Natural killer cell (primary cell): Measurements from ENCODE around the gene NUDT16L1. TPM values are rescaled to one million over a fixed set of nuclear protein-coding genes. Genes with fewer than 3 reads are reported as not detected.

Experiments
- ATAC-seq, 3 donors: fragments of 150-1000 bp in 2 of 3; fragments of 200-7000 bp in 1 of 3; cut with Tn5 transposase; 1 replicate in 1 of 3; 2 replicates in 2 of 3; pipeline ENCODE4 v1.10.0; 2021; ENCODE audit warnings: mild to moderate bottlenecking in 2 of 3, moderate library complexity in 2 of 3
- DNase-seq, 2 donors: peaks; one replicate each; pipeline versions ENCODE4 v3.0.0 to v3.0.0-alpha.2; 2013 to 2021; ENCODE audit warnings: mixed read lengths in 1 of 2
- H3K27ac ChIP-seq: one replicate; pipeline ENCODE4 v1.5.1; 2013; ENCODE audit warnings: mild to moderate bottlenecking, low read length
- H3K27me3 ChIP-seq: one replicate; pipeline ENCODE4 v1.6.1; 2013; ENCODE audit warnings: low read length; ENCODE audit not compliant: control insufficient read depth, insufficient read depth
- H3K36me3 ChIP-seq: one replicate; pipeline ENCODE4 v1.6.1; 2013; ENCODE audit warnings: low read length; ENCODE audit not compliant: control insufficient read depth, insufficient read depth
- H3K4me1 ChIP-seq: one replicate; pipeline ENCODE4 v1.6.1; 2013; ENCODE audit warnings: low read length; ENCODE audit not compliant: control insufficient read depth, insufficient read depth
- H3K4me3 ChIP-seq: one replicate; pipeline ENCODE4 v1.5.1; 2013; ENCODE audit warnings: low read length
- H3K9me3 ChIP-seq: one replicate; pipeline ENCODE4 v1.6.1; 2013; ENCODE audit warnings: low read length; ENCODE audit not compliant: control insufficient read depth, insufficient read depth
- H3K27ac Mint-ChIP-seq, 2 donors: one replicate each; pipeline ENCODE4 v1.8.0; 2022; ENCODE audit warnings: mild to moderate bottlenecking in 2 of 2, mixed read lengths in 2 of 2, moderate library complexity in 1 of 2
- H3K27me3 Mint-ChIP-seq, 2 donors: one replicate each; pipeline ENCODE4 v1.8.0; 2022; ENCODE audit warnings: low read depth in 2 of 2, mixed read lengths in 2 of 2
- H3K36me3 Mint-ChIP-seq: one replicate; pipeline ENCODE4 v1.8.0; 2022; ENCODE audit warnings: mixed read lengths
- H3K4me1 Mint-ChIP-seq, 2 donors: one replicate each; pipeline ENCODE4 v1.8.0; 2022; ENCODE audit warnings: mixed read lengths in 2 of 2
- H3K4me3 Mint-ChIP-seq: one replicate; pipeline ENCODE4 v1.8.0; 2022; ENCODE audit warnings: mild to moderate bottlenecking, moderate library complexity, mixed read lengths
- H3K9me3 Mint-ChIP-seq, 2 donors: one replicate each; pipeline ENCODE4 v1.8.0; 2022; ENCODE audit warnings: mixed read lengths in 2 of 2
- WGBS: methylation state at CpG from one replicate; pipeline ENCODE4 v1.1.7; 2013; ENCODE audit warnings: missing lambda C conversion rate; ENCODE audit not compliant: insufficient coverage; 5-methylcytosine and 5-hydroxymethylcytosine counted together
- intact Hi-C: fragments of 100-400 bp; cut with micrococcal nuclease; formaldehyde crosslinking; loops from one replicate; pipeline ENCODE4 v1.14.2; 2022
- total RNA-seq, 4 donors: library from RNA; stranded (reverse); fragments of 120-200 nt in 1 of 4; gene quantifications; one replicate each; pipeline versions ENCODE4 v1.2.3 to v1.2.4, GENCODE V29; 2013 to 2022
- TF ChIP-seq, protein P1 (sequence below): fragments of 200-600 bp; IDR thresholded peaks from one replicate; pipeline ENCODE4 v1.8.0; 2022; ENCODE audit warnings: antibody characterized with exemption

Gene NUDT16L1
- total RNA-seq, 3 donors from 2014 or later (not counting 1 experiment from before 2014, with no cell fraction given) = 30.8 to 39.1 (median 35.0) TPM

DNA sequence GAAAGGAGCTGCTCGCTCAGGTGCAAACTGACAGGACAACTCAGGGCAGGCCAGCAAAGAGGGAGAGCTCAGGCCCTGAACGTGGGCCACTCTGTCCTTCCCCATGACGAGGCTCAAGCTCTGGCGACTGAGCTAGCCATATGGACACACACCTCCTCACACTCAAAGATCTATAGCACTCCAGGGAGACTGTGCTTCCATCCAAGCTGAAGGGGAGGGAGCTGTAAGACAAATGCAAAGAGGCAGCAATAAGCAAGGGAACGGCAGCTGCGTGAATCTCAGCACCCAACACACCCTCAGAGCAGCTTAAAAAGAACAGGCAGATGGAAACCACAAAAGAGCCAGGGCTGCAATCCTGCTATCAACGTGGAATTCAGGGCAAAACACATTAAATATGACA is 13.5 kb downstream of the NUDT16L1 start:
- ATAC-seq = no peak
- Histone ChIP-seq H3K27ac (no peak overlapping the region), H3K4me1 (peaks cover 4% of the 10 kb centered on the region), H3K27me3 (no peaks in the 10 kb centered on the region), H3K4me3 (no peak overlapping the region), H3K9me3 (no peaks in the 10 kb centered on the region), H3K36me3 (peaks cover 13% of the 10 kb centered on the region)
- intact Hi-C loops = no loop called here
- no peaks in the 10 kb centered on the region for H3K27me3 Mint-ChIP-seq
- no peak overlapping the region for H3K27ac Mint-ChIP-seq
- H3K9me3 Mint-ChIP-seq = no peaks in the 10 kb centered on the region
- TF ChIP-seq, protein P1, sequence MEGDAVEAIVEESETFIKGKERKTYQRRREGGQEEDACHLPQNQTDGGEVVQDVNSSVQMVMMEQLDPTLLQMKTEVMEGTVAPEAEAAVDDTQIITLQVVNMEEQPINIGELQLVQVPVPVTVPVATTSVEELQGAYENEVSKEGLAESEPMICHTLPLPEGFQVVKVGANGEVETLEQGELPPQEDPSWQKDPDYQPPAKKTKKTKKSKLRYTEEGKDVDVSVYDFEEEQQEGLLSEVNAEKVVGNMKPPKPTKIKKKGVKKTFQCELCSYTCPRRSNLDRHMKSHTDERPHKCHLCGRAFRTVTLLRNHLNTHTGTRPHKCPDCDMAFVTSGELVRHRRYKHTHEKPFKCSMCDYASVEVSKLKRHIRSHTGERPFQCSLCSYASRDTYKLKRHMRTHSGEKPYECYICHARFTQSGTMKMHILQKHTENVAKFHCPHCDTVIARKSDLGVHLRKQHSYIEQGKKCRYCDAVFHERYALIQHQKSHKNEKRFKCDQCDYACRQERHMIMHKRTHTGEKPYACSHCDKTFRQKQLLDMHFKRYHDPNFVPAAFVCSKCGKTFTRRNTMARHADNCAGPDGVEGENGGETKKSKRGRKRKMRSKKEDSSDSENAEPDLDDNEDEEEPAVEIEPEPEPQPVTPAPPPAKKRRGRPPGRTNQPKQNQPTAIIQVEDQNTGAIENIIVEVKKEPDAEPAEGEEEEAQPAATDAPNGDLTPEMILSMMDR = no peak
- no peak overlapping the region for H3K4me3 Mint-ChIP-seq
- peaks cover 0 to 4% of the 10 kb centered on the region in 2 donors for H3K4me1 Mint-ChIP-seq
- H3K36me3 Mint-ChIP-seq = peaks cover 7% of the 10 kb centered on the region
- no peak for DNase-seq
- 90% methylated on average over 7 of the region's 7 CpGs for WGBS

DNA sequence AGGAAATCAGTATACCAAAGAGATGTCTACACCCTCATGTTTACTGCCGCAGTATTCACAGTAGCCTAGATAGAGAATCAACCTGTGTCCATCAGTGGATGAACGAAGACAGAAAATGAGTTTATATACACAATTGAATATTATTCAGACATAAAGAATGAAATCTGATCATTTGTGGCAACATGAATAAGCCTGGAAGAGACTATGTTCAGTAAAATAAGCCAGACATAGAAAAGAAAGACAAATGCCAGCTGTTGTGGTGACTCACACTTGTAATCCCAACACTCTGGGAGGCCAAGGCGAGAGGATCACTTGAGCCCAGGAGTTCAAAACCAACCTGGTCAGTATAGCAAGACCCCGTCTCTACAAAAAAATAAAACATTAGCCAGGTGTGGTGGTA is 16.1 kb downstream of the NUDT16L1 start:
- Histone ChIP-seq H3K36me3 (peaks cover 22% of the 10 kb centered on the region), H3K27me3 (no peaks in the 10 kb centered on the region), H3K27ac (no peak overlapping the region), H3K4me3 (no peak overlapping the region), H3K4me1 (no peaks in the 10 kb centered on the region), H3K9me3 (no peaks in the 10 kb centered on the region)
- Mint-ChIP-seq H3K9me3 (no peaks in the 10 kb centered on the region), H3K27ac (no peak overlapping the region), H3K4me1 (no peaks in the 10 kb centered on the region), H3K27me3 (no peaks in the 10 kb centered on the region), H3K36me3 (peaks cover 7% of the 10 kb centered on the region), H3K4me3 (no peak overlapping the region)
- DNase-seq (no peak), ATAC-seq (no peak)
- WGBS = 95% methylated on average over 3 of the region's 4 CpGs
- TF ChIP-seq, protein P1 = no peak
- intact Hi-C loops = no loop called here

DNA sequence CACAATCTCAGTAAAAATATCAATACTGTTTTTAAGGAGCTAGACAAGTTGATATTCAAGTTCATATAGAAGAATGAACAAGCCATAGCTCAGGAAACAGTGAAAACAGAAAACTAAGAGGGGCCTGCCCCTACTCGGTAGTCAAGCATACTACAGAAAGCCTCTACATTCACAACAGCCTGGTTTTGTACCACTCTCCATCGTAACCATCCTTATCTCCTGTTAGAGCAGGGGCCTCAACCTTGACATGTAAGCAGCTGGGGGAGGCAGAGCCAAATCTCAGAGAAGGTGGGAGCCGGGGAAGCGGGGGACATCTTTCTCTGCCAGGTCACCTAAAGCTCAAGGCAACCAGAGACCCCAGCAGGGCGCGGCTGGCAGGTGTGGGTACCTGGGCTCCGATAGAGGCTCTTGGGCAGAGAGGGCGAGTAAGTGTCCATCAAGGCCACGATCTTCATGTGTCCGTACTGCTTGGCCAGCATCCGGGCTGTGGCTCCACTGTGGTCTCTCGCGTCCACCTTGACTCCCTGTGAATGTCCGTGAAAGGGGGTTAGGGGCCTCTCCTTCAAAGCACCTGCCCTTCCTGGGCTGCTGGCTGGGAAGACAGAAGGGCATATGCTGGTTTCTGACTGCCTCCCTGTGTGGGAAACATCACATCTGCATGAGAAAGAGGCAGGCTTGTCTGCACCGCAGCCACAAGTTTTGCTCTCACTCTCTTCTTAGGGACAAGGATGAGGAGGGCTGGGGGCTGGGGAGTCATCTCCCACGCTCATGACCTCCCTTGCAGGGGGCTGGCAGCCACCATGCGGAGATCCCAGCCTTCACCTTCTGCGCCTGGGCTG is 20.5 kb downstream of the NUDT16L1 start:
- H3K27ac ChIP-seq = no peak overlapping the region
- no peaks in the 10 kb centered on the region for H3K36me3 Mint-ChIP-seq
- no peaks in the 10 kb centered on the region for H3K9me3 Mint-ChIP-seq
- no peak overlapping the region for H3K4me3 Mint-ChIP-seq
- H3K27me3 ChIP-seq = no peaks in the 10 kb centered on the region
- no peak for DNase-seq
- H3K27ac Mint-ChIP-seq = no peak overlapping the region
- no peak overlapping the region for H3K4me3 ChIP-seq
- WGBS = 95% methylated on average over 18 of the region's 18 CpGs
- TF ChIP-seq, protein P1 = no peak
- ATAC-seq = no peak
- intact Hi-C loops = no loop called here
- no peaks in the 10 kb centered on the region for H3K9me3 ChIP-seq
- no peaks in the 10 kb centered on the region for H3K4me1 ChIP-seq
- H3K4me1 Mint-ChIP-seq = no peaks in the 10 kb centered on the region
- H3K27me3 Mint-ChIP-seq = no peaks in the 10 kb centered on the region
- peaks cover 23% of the 10 kb centered on the region for H3K36me3 ChIP-seq

DNA sequence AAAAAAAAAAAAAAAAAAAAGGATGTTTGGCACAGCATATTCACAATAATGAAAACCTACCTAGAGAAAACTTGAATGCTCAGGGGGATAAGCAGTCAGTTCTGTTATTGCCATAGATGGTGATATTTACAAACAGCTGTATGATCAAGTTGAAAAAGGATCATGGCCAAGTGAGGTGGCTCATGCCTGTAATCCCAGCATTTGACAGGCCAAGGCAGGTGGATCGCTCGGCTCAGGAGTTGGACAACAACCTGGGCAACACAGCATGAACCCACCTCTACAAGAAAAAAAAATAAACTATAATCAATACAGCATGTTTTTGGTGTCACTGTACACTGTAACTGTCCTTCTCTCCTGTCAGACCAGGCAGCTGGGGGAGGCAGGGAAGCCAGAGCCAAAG is 21.6 kb downstream of the NUDT16L1 start:
- H3K36me3 ChIP-seq = peaks cover 21% of the 10 kb centered on the region
- no peaks in the 10 kb centered on the region for H3K36me3 Mint-ChIP-seq
- ATAC-seq (no peak), DNase-seq (no peak)
- no peaks in the 10 kb centered on the region for H3K9me3 Mint-ChIP-seq
- H3K4me3 ChIP-seq = no peak overlapping the region
- TF ChIP-seq, protein P1 = no peak
- no peaks in the 10 kb centered on the region for H3K27me3 ChIP-seq
- H3K4me3 Mint-ChIP-seq = no peak overlapping the region
- no peaks in the 10 kb centered on the region for H3K9me3 ChIP-seq
- no peaks in the 10 kb centered on the region for H3K4me1 Mint-ChIP-seq
- H3K27ac ChIP-seq = no peak overlapping the region
- H3K27me3 Mint-ChIP-seq = no peaks in the 10 kb centered on the region
- H3K4me1 ChIP-seq = no peaks in the 10 kb centered on the region
- 94% methylated on average over 2 of the region's 2 CpGs for WGBS
- intact Hi-C loops = no loop called here
- H3K27ac Mint-ChIP-seq = no peak overlapping the region
